ENCODE data around the gene ANO1.

DNA sequence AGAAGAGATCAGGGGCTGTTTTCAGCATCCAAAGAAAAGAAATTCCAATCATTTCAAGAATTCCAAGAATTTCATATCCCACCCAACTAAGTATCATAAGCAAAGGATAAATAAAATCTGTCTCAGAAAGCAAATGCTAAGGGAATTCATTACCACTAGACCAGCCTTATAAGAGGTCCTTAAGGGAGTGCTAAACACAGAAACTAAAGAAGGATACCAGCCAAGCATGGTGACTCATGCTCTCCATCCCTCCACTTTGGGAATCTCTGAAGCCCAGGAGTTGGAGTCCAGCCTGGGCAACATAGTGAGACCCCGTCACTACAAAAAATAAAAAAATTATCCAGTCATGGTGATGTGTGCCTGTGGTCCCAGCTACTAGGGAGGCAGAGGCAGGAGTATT lies 142.8 kb downstream of the ANO1 start:
- no peak for TF ChIP-seq CTCF (IDR thresholded peaks at IDR 0.05)
- no peak for TF ChIP-seq POLR2A (IDR thresholded peaks at IDR 0.05)
- no peak for TF ChIP-seq POLR2AphosphoS5 (IDR thresholded peaks at IDR 0.05)
